SK-N-DZ (cell line): Measurements from ENCODE around the gene ADCY6.

Experiments used
- DNase-seq: peaks from one replicate; pipeline ENCODE4 v3.0.0-alpha.2; 2015; ENCODE audit warnings: low spot score

The ADCY6 gene

DNA sequence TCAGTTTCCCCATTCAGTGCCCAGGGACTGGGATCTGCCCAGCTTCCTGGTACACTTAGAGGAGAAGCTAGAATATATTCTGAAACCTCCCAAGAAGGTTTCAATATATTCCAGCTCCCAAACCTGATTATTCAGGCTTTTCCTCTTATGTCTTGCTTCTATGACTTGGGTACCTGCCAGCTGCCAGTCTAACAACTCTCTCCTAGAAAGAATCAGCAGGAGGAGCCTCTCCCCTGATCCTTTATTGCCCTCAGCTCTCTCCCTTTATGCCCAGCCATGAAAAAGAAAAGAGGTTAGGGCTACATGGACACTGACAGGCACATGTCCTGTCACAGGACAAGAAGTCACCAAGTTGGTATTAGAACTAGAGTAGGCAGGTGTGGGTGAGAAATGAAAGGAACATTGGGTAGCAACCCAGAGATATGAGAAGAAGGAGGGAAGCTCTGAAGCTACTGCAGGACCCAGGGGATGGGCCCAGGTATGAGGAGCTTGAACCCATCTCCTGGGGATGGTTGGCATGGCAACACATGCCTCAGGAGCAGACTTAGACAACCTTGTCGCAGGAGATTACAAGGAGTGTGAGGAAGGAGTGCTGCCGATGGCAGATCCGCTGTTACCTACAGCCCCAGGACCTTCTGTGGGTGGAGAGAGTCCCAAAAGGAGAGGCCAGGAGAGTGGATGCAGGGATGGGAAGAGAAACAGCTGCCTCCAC lies 27.4 kb upstream of the ADCY6 start:
- no peak for DNase-seq

DNA sequence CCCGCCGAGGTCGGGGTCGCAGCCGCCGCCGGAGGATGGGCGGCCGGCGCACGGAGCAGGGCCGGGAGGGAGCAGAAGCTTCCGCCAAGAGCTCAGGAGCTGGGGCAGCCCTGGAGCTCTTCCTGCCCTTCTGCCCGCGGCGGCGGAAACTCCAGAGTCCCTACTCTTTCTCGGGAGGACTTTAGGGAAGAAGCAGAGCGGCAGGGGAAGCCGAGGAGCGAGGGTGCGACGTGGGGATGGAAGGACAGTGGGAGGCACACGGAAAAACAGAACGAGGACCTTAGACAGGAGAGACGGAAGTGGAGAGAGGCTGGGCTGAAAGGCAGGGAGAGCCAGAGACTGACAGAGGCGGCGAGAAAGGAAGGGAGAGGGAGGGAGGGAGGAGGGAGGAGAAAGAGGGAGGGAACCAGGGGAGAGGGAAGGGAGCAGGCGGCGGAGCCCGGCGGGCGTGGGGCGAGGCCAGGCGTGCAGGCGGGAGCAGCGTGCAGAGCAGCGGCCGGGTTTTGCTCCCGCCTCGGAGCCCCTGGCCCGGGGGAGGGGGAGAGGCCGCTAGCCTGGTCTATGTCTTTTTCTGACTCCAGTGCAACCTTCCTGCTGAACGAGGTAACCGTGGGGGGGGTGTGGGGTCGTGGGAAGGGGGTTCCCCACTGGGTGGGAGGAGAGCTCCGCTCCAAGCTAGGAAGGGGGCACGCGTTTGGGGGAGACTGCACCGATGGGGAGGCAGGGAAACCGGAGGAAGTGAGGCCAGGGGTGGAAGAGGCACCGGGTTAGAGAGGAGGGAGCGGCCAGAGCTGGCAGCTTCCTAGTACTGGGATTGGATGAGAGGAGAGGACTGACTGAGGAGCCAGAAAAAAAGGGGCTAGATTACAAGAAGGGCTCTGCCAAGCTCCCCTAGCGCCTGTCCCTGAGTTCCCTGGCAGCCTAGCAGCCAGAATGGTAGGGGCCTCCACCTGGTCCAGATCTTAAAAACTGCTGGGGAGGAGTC lies 26.5 kb upstream of the ADCY6 start:
- peak; percentile 82 for DNase-seq

DNA sequence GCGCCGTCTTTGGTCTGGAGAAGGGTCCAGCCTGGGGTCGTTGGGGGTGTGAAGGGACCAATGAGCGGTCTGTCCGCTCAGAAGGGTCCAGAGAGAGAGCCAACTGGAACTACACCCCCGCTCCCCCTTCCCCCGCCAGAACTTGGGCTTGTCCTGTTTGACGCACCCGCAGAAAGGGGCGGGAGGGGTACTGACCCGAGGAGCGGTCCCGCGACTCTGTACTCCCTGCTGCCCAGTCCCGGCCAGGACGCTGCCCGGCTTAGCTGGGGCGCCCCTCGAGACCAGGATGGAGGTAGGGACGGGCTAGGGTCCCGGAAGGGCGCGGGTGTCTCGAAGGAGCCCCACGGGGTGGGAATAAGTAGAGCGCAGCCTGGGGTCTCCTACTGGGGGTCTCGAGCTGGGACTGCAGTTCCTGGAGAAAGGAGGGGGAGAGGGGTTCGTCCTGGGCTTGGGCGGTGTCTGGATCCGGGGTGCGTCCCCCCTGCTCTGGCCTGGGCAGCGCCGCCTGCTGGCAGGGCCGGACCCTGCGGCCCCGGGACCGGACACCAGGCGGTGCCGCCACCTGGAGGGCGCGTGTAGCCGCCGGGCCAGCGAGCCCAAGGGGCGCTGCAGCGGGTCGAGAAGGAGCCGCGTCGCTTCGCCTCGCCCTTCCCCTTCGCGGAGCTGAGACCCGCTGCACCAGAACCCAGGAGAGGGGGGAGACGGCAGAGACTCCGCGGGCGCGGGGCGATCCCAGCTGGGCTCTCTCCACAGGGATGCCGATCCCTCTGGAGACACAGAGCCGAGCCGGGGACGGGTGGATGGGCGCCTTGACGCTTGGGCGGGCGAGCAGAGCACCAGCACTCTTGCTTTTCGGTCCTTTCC lies 25.6 kb upstream of the ADCY6 start:
- DNase-seq: peak; percentile 70

DNA sequence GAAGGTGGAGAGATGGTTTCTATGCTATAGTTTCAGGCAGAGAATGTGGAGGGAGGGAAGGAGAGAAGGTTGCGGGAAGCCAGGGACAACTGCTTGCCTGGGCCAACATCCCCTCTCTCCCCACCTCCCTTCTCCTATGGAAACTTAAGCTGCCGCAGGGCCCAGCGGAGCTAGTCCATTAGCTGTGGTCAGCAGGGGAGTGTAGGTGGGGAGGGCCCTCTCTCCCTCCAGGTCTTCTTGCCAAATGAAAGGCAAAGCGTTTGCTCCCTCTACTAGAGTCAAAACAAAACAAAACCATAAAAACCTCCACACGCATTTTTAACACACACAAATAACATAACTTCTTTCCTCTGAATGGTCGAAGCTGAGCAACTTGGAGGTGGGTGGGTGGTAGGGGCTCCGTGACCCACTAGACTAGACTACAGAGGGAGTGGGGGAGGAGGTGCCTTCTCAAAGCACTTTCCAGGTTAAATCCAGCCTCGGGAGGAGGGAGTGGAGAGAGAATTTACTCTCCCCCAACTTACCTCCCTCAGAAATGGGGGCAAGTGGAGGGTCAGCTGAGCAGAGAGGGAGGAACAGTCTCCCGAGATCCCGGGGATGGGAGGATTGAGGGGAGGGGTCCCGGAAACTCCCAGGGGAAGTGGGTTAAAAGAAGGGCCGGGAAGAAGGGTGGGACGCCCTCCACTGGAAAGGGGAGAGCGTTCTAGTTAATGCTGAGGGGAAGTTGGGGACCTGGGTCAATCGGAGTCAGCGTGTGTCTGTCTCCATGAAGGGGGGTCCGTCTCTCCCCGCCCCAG lies 24.8 kb upstream of the ADCY6 start:
- DNase-seq: no peak

DNA sequence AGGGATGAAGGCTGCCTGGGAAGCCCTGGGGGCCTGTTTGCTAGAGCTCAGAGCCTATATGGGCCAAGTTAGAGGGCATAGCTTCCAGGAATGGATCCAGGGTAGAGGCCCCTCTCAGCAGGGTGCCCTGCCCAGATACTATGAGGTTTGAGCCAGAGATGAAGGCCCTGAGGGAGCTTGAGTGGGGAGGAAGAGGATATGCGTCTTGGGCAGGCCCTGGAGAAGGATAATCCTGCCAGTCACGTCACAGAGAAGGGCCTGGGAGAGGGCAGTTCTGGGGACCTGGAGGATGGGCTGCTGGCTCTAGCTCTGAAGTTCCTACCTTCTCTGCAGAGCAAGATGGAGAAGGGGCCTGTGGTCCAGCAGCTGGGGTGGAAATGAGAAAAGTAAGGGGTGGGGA lies 23.5 kb upstream of the ADCY6 start:
- DNase-seq: no peak

DNA sequence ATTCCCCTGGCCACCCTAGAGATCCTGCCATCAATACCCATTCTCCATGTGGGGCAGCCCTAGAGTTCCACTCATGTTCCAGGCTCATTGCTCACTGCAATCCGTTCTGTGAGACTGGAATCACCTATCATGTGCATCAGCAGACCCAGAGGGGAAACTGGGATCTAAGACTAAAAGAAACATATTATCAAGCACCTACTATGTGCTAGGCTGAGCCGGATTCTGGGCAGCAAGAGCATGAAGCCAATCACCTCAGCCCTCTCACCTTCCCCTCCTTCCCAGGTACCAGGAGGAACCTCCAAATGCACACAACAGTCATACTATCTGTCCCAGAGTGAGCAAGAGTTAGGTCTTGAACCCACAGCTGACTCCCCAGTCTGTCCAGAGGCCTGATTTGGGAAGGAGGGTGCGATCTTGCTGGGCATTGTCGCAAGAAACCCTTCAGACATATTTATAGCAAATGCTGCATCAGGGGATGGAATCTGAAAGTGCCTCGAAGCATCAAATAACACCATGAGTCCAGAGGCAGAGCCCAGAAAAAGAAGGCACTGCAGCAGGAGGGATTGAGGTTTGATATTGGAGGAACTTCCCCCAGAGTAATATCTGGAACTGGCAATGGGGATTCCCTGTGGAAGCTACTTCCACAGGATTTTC lies 22.7 kb upstream of the ADCY6 start:
- no peak for DNase-seq

DNA sequence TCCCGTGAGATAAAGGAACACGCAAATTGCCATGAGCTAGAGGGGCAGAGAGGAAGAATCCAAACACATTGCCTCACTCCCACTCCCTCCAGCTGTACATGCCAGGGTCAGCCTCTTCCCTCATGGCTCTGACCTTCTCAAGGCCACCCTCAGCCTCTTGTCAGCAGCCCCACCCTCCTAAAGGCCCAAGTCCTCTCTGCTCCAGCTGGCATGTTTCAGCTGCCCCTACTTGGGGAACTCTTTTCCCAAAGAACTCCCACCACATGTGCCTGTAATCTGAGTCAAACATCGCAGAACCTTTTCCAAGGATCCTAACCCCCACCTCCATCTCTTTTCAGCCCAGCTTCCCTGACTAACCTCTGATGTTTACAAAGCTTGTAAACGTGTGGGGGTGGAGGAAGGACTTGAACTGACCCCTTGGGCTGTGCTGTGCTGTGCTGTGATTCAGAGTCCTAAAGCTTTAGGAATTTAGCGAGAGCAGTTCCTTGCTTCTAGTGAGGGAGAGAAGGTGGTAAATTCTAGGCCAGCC lies 22.1 kb upstream of the ADCY6 start:
- DNase-seq: no peak

DNA sequence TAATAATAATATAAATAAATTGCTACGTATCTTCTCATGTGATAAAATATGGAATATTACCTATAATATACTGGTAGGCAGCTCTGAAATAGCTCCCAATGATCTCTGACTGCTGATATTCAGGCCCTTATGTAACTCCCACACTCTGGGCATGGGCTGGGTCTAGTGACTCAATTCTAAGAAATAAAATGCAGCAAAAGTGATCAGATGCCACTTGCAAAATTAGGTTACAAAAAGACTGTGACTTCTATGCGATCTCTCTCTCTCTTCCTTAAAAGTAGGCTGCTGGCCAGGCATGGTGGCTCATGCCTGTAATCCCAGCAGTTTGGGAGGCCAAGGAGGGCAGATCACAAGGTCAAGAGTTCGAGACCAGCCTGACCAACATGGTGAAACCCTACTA lies 19.1 kb upstream of the ADCY6 start:
- DNase-seq: no peak

DNA sequence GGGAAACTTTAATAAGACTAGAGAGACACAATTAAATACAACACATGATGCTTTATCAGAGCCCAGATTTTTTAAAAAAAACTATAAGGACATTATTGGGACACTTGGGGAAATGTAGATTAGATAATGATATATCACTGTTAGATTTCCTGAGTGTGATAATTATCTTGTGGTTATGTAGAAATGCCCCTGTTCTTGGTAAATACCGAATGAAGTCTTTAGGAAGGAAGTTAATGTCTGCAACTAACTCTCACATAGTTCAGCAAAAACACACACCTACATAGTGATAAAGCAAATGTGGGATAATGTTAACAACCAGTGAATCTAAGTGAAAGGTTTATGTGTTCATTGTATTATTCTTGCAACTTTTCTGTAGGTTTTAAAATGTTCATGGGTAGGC lies 14.8 kb upstream of the ADCY6 start:
- no peak for DNase-seq

DNA sequence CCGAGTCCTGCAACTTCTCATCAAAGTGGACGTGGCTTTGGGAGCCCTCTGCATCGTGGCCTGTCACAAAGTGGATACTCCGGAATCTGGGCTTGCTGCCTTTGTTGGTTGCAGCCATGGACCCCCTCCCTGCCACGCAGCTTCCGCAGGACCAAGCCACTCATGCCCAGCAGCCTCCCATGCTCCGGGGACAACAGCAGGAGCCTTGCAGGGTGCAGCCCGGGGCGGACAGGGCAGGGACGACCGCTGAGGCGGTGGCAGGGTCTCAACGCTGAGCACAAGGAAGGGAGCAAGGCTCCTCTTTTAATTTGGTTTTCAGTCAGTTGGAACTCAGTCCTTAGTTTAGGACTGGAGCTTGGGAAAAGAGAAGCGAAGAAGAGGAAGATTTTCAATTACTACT lies 12.1 kb upstream of the ADCY6 start:
- DNase-seq: no peak

DNA sequence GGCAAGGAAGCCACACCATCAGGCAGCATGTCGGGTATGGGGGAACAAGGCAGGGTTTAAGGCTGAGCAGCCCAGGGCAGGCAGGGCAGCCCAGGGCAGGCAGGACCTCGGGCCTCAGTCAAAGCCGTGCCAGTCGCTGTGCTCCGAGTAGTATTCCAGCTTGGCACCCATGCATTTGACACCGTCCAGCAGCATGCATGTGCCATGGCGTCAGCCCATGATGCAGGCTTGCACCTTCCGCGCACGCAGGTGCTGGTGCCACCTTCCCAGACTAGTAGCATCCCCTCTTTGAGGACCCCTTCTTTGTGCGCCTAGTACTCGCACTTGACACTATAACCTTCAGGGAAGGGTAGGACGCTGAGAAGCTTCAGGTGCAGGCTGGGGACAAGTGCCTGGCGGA lies 11.6 kb upstream of the ADCY6 start:
- no peak for DNase-seq

DNA sequence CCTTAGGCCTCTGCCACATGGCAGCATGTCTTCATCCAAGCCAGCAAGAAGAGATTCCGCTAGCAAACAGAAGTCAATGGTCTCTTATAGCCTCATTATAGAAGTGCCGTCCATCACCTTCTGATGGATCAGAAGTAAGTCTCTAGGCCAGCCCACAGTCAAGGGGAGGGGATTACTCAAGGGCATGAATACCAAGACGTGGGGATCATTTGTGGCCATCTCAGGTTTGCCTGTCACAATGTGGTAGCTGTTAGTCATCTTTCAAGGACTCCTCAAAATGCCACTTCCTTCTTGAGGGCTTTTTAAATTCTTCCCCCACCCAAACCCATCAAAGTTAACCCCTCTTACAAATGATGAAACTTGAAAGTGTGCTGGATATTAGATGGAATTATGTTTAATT lies 8.1 kb upstream of the ADCY6 start:
- no peak for DNase-seq

DNA sequence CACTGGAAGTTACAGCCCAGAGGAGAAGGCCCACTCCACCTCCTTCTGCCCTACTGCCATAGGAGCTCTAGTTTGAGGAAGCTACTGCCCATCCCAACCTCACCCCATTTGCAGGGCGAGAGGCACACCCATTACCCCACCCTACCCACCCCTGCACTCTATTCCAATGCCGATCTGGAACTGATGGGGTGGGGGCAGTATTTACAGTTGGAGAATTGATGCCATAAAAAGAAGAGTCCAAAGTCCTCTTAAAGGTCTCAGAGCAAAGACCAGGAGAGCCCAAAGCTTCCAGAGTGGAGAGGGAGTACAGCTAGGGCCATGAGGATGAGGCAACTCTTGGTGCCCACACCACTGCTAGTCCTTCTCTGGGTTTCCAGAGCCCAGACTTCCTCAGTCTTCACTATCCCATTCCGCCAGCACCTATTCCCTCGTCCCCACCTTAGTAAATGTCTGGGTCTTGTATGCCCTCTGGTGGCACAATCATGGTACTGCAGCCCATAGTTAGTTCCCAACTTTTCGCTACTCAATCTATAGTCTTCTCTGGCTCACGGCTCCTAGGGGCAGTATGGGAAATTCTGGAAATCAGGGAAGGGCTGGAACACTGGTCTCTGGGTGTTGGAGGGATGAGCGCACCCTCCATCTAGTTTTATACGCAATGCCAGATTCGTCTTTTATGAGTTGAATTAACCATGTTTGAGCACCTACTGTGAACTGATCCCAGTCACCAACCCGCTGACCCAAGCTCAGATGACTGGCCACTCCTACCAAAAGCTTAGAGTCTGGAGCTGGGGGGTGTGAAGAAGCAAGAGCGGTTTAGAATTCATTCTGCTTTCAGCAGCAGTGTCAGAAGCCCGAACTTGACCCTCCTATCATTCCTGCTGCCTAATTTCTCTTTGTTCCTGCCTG lies 6.9 kb upstream of the ADCY6 start:
- peak; percentile 81 for DNase-seq

DNA sequence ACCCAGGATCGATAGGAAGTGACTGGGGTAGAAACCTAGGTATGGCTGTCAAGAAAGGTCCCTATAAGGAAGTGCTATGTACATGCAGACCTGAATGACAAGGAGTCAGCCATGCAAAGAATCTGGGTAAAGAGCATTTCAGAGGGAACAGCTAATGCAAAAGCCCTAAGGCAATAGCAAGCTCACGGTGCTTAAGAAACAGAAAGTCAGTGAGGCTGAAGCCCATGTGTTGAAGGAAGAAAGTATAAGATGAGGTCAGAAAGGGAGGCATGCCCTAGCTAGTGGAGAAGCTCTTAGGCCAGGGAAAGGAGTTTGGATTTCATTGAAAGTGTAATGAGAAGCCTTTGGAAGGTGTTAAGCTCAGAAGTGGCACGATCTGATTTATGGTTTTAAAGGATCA lies 6.0 kb upstream of the ADCY6 start:
- no peak for DNase-seq

DNA sequence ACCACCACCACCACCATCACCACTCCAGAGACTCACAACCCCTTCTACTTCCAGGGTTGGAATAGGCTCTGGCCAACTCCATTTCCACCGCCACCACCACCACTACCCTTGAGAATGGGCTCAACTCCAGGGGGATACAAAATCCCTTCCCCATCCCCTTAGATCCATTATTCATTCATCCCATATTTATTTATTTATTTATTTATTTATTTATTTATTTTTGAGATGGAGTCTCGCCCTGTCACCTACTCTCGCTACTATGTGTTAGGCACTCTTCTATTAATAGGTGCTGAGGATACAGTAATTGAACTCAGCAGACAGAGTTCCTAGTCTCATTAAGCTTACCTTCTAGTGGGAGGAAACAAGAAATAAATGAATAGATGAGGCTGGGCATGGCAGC lies 4.8 kb upstream of the ADCY6 start:
- no peak for DNase-seq

DNA sequence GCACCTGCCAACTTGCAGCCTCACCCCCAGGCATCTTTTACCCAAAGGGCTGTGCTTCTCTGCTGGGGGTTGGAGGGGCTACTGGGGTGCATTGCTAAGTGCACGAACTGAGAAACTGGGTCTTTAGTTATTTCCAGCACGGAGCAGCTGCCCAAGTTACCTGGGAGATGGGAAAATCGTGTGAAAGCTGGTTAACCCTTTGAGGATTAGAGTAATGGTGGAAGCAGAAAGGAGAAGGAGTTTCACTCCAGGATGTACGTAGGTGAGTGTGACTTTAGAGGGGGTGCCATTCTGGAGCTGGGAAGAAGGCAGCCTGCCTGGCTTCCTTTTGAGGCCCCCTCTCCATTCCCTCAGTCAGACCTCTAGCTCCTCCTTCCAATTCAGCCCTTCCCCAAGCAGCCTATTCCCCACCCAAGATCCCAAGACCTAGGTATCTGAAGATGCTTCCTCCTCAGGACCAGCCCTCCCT lies 1.0 kb upstream of the ADCY6 start:
- DNase-seq: no peak

DNA sequence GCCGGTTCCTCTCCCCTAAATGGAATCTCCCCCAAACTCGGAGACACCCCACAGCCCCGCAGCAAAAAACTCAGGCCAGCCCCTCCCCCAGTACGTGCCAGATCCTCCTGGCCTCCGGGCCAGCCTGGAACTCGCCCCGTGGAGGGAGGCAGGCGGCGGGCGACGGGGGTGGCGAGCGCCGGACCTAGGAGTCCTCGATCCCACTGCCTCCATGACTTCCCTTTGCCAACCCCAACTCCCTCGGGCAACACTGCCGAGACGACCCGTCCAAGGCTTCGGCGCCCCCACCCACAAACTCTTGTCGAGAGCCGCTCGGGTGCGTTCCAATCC lies 400 bp downstream of the ADCY6 start:
- no peak for DNase-seq

DNA sequence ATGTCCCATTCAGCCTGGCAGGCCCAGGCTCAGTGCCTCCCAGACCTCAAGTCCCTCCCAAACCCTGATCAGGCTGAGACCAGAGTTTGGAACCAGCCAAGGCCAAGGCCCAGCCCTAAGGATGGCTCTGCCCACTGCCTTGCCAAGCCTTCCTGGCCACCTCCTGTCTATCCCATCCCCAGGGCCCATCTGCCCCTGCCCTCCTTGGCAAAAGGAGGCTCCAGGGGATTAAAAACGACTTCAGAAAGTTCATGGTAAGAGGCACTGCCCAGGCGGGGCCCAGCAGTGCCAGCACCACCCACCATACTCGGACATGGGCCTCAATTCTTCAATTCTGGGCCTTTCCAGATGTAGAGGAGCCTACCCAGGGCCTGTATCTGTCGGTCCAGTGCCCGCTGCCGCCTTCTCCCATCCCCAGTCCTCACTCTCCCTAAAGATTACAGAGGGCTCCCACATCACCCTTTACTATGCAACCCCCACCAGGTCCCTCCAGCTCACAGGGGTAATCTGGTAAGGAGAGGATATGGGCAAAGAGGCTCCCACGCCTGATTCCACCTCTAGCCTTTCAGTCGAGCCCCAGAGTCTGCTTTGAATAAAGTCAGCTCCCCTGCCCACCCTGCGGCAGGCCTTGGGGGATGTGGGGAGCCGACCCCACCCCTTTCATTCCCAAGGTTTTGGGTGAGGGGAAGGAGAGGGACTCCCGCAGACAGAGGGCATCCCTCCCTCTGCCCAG lies 932 bp downstream of the ADCY6 start:
- no peak for DNase-seq
